ENCODE data around the gene SV2C.

Gene SV2C

DNA sequence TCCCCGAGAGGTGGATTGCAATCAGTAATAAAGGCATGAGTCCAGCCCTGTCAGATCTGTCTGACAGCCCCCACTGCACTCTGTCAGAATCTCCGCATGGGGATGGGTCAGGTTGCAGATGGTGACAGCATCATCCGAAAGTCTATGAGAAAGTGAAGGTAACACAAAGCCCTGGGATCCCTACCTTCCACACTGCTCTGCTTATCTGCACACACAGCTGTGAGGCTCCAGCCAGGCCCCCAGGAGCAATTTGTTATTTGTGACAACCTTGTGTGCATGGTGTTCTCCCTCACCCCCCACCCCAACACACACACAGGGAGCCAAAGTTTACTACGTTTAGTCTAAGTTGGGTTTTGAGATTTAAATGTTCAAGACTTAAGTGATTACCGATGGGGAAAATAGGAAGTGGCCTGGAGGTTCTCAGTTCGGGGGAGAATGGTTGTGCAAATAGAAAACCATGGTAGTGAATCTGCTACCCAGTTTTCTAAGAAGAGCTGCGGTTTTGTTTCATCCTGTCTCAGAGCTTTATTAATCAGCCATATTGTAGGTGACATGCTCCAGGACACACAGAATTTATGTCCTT, 92.7 kb downstream of the SV2C start:
- no peak for DNase-seq (ENCODE audit: extremely low spot score)
- ChIA-PET POLR2A (no interaction called here), CTCF (interaction anchor here (0.5 to 2.0 kb wide), 16 partner anchors 9 to 1953 kb away, joined by 3 to 17 read pairs (median 4); no protein-coding TSS in a partner anchor)
- TF ChIP-seq L3MBTL2 (conservative IDR thresholded peaks at IDR 0.05) (no peak), TARDBP (IDR thresholded peaks at IDR 0.05) (no peak), CTBP1 (IDR thresholded peaks at IDR 0.05; ENCODE audit: borderline replicate concordance) (no peak), ARNT (IDR thresholded peaks at IDR 0.05) (no peak), LEF1 (IDR thresholded peaks at IDR 0.05; ENCODE audit: borderline replicate concordance) (no peak), FOXM1 (IDR thresholded peaks at IDR 0.05; ENCODE audit: borderline replicate concordance) (no peak), ELF4 (IDR thresholded peaks at IDR 0.05) (no peak), BHLHE40 (IDR thresholded peaks at IDR 0.05; ENCODE audit: borderline replicate concordance) (no peak)

DNA sequence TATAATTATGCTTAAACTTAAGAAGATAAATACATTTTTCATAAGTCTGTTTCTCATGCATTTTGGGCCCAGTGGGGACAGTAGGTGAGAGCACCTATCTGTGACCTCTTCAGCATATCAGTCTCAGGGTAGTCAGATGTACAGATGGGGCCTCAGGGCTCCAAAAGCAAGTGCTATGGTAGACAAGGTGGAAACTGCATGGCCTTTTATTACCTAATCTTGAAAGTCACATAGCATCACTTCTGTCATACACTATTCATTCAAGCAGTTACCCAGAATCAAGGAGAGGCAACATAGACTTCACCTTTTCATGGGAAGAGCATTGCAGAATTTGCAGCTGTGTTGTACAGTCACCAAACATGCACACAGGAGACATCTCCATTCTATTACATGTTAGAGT, 94.8 kb downstream of the SV2C start:
- CTCF ChIA-PET = no interaction called here
- DNase-seq (ENCODE audit: extremely low spot score) = no peak
- POLR2A ChIA-PET = no interaction called here
- no peak for TF ChIP-seq CTBP1 (IDR thresholded peaks at IDR 0.05; ENCODE audit: borderline replicate concordance)
- no peak for TF ChIP-seq PKNOX1 (IDR thresholded peaks at IDR 0.05)
- no peak for TF ChIP-seq SP1 (IDR thresholded peaks at IDR 0.05)
- no peak for TF ChIP-seq L3MBTL2 (conservative IDR thresholded peaks at IDR 0.05)
- TF ChIP-seq HDGF (IDR thresholded peaks at IDR 0.05; ENCODE audit: borderline replicate concordance) = no peak
- TF ChIP-seq ELF4 (IDR thresholded peaks at IDR 0.05) = no peak
- TF ChIP-seq BHLHE40 (IDR thresholded peaks at IDR 0.05; ENCODE audit: borderline replicate concordance) = no peak
- TF ChIP-seq ARNT (IDR thresholded peaks at IDR 0.05) = no peak
- TF ChIP-seq FOXK2 (IDR thresholded peaks at IDR 0.05) = no peak
- TF ChIP-seq FOXM1 (IDR thresholded peaks at IDR 0.05; ENCODE audit: borderline replicate concordance) = no peak
- no peak for TF ChIP-seq TARDBP (IDR thresholded peaks at IDR 0.05)

- POLR2A ChIA-PET = no interaction called here
- TF ChIP-seq NFRKB (IDR thresholded peaks at IDR 0.05) = no peak
- no peak for TF ChIP-seq LEF1 (IDR thresholded peaks at IDR 0.05; ENCODE audit: borderline replicate concordance)
- DNase-seq (ENCODE audit: extremely low spot score) = no peak
- CTCF ChIA-PET = no interaction called here
Measured at GRCh38 chr5:76178913-76179312, 95.7 kb downstream of the SV2C start.

DNA sequence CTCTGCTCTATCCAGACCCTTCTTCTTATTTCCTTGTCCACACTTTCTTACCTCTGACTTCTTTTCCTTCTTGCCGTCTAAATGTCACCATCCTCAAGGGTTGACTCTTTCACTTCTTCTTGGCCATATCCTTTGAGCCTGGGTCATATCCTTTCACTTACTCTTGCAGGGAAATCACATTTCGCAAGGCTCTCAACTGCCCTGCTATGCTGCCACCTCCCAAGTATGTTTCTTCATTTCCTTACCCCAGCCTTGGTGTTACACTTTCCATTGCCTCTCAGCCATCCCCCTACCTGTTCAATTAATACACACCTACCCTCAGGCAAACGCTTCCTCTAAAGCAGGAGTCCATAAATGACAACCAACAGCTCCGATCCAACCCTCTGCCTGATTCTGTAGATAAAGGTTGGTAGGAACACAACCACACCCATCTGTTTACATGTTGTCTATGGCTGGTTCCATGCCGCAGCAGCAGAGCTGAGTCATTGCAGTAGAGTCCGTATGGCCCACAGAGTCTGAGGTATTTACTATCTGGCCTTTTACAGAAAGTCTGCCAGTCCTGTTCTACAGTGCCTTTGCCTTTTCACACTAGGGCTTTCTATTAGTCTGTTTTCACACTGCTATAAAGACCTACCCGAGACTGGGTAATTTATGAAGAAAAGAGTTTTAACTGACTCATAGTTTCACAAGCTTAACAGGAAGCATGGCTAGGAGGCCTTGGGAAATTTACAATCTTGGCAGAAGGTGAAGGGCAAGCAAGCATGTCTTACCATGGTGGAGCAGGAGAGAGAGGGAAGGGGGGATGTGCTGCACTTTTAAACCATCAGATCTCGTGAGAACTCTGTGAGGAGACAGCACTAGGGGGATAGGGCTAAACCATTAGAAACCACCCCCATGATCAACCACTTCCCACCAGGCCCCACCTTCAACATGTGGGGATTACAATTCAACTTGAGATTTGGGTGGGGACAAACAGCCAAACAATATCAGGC, 97.9 kb downstream of the SV2C start:
- CTCF ChIA-PET = no interaction called here
- TF ChIP-seq SUZ12 (IDR thresholded peaks at IDR 0.05) = no peak
- TF ChIP-seq HDGF (IDR thresholded peaks at IDR 0.05; ENCODE audit: borderline replicate concordance) = no peak
- TF ChIP-seq NFRKB (IDR thresholded peaks at IDR 0.05) = no peak
- TF ChIP-seq TARDBP (IDR thresholded peaks at IDR 0.05) = no peak
- TF ChIP-seq ARNT (IDR thresholded peaks at IDR 0.05) = no peak
- TF ChIP-seq PKNOX1 (IDR thresholded peaks at IDR 0.05) = no peak
- TF ChIP-seq LEF1 (IDR thresholded peaks at IDR 0.05; ENCODE audit: borderline replicate concordance) = no peak
- no peak for TF ChIP-seq BHLHE40 (IDR thresholded peaks at IDR 0.05; ENCODE audit: borderline replicate concordance)
- TF ChIP-seq SP1 (IDR thresholded peaks at IDR 0.05) = no peak
- no peak for TF ChIP-seq ELF4 (IDR thresholded peaks at IDR 0.05)
- no peak for TF ChIP-seq FOXK2 (IDR thresholded peaks at IDR 0.05)
- TF ChIP-seq L3MBTL2 (conservative IDR thresholded peaks at IDR 0.05) = no peak
- DNase-seq (ENCODE audit: extremely low spot score) = no peak
- POLR2A ChIA-PET = no interaction called here

- CTCF ChIA-PET = no interaction called here
- no peak for DNase-seq (ENCODE audit: extremely low spot score)
- TF ChIP-seq PKNOX1 (IDR thresholded peaks at IDR 0.05) = no peak
- no peak for TF ChIP-seq L3MBTL2 (conservative IDR thresholded peaks at IDR 0.05)
- POLR2A ChIA-PET = no interaction called here
Measured at GRCh38 chr5:76187386-76187785, 104.2 kb downstream of the SV2C start.

DNA sequence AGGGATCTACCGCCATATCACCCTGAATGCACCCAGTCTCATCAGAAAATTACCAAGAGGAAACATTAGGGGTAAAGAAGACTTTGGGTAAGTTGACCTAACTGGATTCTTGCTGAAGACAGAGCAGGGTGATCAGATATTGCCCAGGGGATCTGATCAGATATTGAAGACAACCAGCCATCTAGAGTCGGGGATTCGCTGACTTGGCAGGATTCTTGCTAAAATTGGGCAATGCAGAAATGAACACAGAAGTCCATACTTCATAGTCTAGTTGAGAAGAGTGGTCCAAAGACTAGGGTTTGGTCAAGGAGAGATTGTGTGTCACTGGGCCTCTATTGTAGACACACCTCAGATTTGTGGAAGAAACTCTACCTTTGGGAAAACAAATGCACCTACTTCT, 107.2 kb downstream of the SV2C start:
- DNase-seq (ENCODE audit: extremely low spot score) = no peak
- TF ChIP-seq SUZ12 (IDR thresholded peaks at IDR 0.05) (no peak), HDGF (IDR thresholded peaks at IDR 0.05; ENCODE audit: borderline replicate concordance) (no peak), FOXK2 (IDR thresholded peaks at IDR 0.05) (no peak), LEF1 (IDR thresholded peaks at IDR 0.05; ENCODE audit: borderline replicate concordance) (no peak), ARNT (IDR thresholded peaks at IDR 0.05) (no peak), PKNOX1 (IDR thresholded peaks at IDR 0.05) (no peak), ZNF384 (IDR thresholded peaks at IDR 0.05) (no peak), CTBP1 (IDR thresholded peaks at IDR 0.05; ENCODE audit: borderline replicate concordance) (no peak), L3MBTL2 (conservative IDR thresholded peaks at IDR 0.05) (no peak), SP1 (IDR thresholded peaks at IDR 0.05) (no peak), FOXA1 (IDR thresholded peaks at IDR 0.05) (no peak)
- CTCF ChIA-PET = no interaction called here
- POLR2A ChIA-PET = no interaction called here

Data from HEK293T (cell line).